OCI-LY7 (cell line): ENCODE data around the gene ZFR. TPM values are rescaled to one million over a fixed set of nuclear protein-coding genes. Genes with fewer than 3 reads are reported as not detected.

Experiments
- BruUV-seq: library from RNA; stranded (reverse); fragments of 400-500 nt; replicated peaks from 2 replicates; lab custom pipeline; 2021; lab: Mats Ljungman, UMichigan
- CTCF ChIA-PET: fragments of 300-600 bp; sonication (Branson Sonifier 250); formaldehyde crosslinking; loops from one replicate; lab custom pipeline; 2022; ENCODE audit warnings: antibody characterized with exemption; ENCODE audit not compliant: unreplicated experiment; lab: Charles Lee
- POLR2A ChIA-PET: fragments of 300-600 bp; sonication (Branson Sonifier 250); formaldehyde crosslinking; loops from one replicate; lab custom pipeline; 2022; ENCODE audit warnings: antibody characterized with exemption; lab: Charles Lee
- DNase-seq: peaks from one replicate; pipeline ENCODE4 v3.0.0-alpha.2; 2015; ENCODE audit warnings: low spot score
- H2AFZ ChIP-seq: fragments of 200-600 bp; sonication (generic), shearing (Covaris generic); 2 replicates; pipeline ENCODE4 v1.6.1; 2014; ENCODE audit warnings: mild to moderate bottlenecking, antibody characterized with exemption, low read length, moderate library complexity
- H3K27ac ChIP-seq: fragments of 200-600 bp; sonication (generic); 2 replicates; pipeline ENCODE4 v1.5.1; 2014; ENCODE audit warnings: mixed run types, low read depth, mild to moderate bottlenecking, moderate library complexity, low read length, inconsistent platforms; ENCODE audit not compliant: poor library complexity, severe bottlenecking
- H3K36me3 ChIP-seq: fragments of 200-600 bp; sonication (generic); 2 replicates; pipeline ENCODE4 v1.6.1; 2014; ENCODE audit warnings: mild to moderate bottlenecking, antibody characterized with exemption, low read length, moderate library complexity, mixed read lengths; ENCODE audit not compliant: insufficient read depth
- H3K4me1 ChIP-seq: fragments of 200-600 bp; sonication (generic); 2 replicates; pipeline ENCODE4 v1.5.1; 2014; ENCODE audit warnings: mild to moderate bottlenecking, low read length; ENCODE audit not compliant: insufficient read depth, poor library complexity, severe bottlenecking
- H3K4me2 ChIP-seq: fragments of 200-600 bp; sonication (generic); 2 replicates; pipeline ENCODE4 v1.6.1; 2014; ENCODE audit warnings: mild to moderate bottlenecking, low read length
- H3K4me3 ChIP-seq: fragments of 200-600 bp; sonication (generic); 2 replicates; pipeline ENCODE4 v1.5.1; 2014; ENCODE audit warnings: mild to moderate bottlenecking, low read depth, low read length; ENCODE audit not compliant: poor library complexity, severe bottlenecking
- H3K79me2 ChIP-seq: fragments of 200-600 bp; sonication (generic); 2 replicates; pipeline ENCODE4 v1.6.1; 2016; ENCODE audit warnings: low read depth, mild to moderate bottlenecking, low read length, moderate library complexity, mixed read lengths; ENCODE audit not compliant: insufficient read depth
- H3K9me2 ChIP-seq: fragments of 200-600 bp; sonication (generic); 2 replicates; pipeline ENCODE4 v1.6.1; 2016; ENCODE audit warnings: mild to moderate bottlenecking, low read length, mixed read lengths; ENCODE audit not compliant: insufficient read depth
- H3K9me3 ChIP-seq: fragments of 200-600 bp; sonication (generic); 2 replicates; pipeline ENCODE4 v1.6.1; 2014; ENCODE audit warnings: mild to moderate bottlenecking, mixed run types, low read length, mixed read lengths
- H4K20me1 ChIP-seq: fragments of 200-600 bp; sonication (generic); 2 replicates; pipeline ENCODE4 v1.6.1; 2014; ENCODE audit warnings: mild to moderate bottlenecking, antibody characterized with exemption, low read length, moderate library complexity, mixed read lengths; ENCODE audit not compliant: insufficient read depth
- CTCF ChIP-seq: fragments of 200-600 bp; sonication (generic); conservative IDR thresholded peaks from 2 replicates; pipeline ENCODE4 v1.5.1; 2014; ENCODE audit warnings: mild to moderate bottlenecking, antibody characterized with exemption, low read length, moderate library complexity, mixed read lengths
- EZH2phosphoT487 ChIP-seq: fragments of 200-600 bp; sonication (generic); IDR thresholded peaks from 2 replicates; pipeline ENCODE4 v1.6.1; 2018; ENCODE audit warnings: low read depth, borderline replicate concordance, mild to moderate bottlenecking, mixed run types, antibody characterized with exemption, low read length, moderate library complexity, mixed read lengths
- intact Hi-C: fragments of 100-400 bp; cut with micrococcal nuclease; formaldehyde crosslinking; loops from one replicate; pipeline ENCODE4 v1.10.0; 2022; ENCODE audit not compliant: unreplicated experiment
- total RNA-seq, 2 experiments: library from RNA; depleted of rRNA in 1 of 2; stranded (reverse); fragments of >200 nt in 1 of 2; shearing (Covaris generic) in 1 of 2; gene quantifications; 2 replicates each; pipeline ENCODE4 v1.2.3, GENCODE V29; 2014 to 2022

The ZFR gene
- total RNA-seq, 2 experiments from 2014 or later: 54.8 to 63.4 TPM

GRCh38 chr5:32383586-32383985 is 61.0 kb downstream of the ZFR start:
- Histone ChIP-seq H3K79me2 (no peaks in the 10 kb centered on the region), H3K4me2 (no peak overlapping the region), H3K27ac (no peak overlapping the region), H3K9me2 (no peaks in the 10 kb centered on the region), H3K9me3 (no peaks in the 10 kb centered on the region), H3K4me3 (no peak overlapping the region), H2AFZ (no peak overlapping the region), H3K36me3 (peaks cover 98% of the 10 kb centered on the region), H4K20me1 (no peaks in the 10 kb centered on the region), H3K4me1 (no peaks in the 10 kb centered on the region)
- ChIA-PET CTCF (no interaction called here), POLR2A (interaction anchor here (0.9 to 1.2 kb wide), 4 partner anchors 15 to 30 kb away, joined by 3 to 5 read pairs (median 3); no protein-coding TSS in a partner anchor)
- intact Hi-C loops: no loop called here
- no peak for TF ChIP-seq EZH2phosphoT487
- TF ChIP-seq CTCF: no peak
- no TSS peak for BruUV-seq
- no peak for DNase-seq

GRCh38 chr5:32383065-32383464 is 61.5 kb downstream of the ZFR start:
- H3K9me3 ChIP-seq: no peaks in the 10 kb centered on the region
- H4K20me1 ChIP-seq: no peaks in the 10 kb centered on the region
- TF ChIP-seq CTCF (no peak), EZH2phosphoT487 (no peak)
- peaks cover 98% of the 10 kb centered on the region for H3K36me3 ChIP-seq
- no TSS peak for BruUV-seq
- H3K4me1 ChIP-seq: no peaks in the 10 kb centered on the region
- ChIA-PET POLR2A (interaction anchor here (0.6 to 1.2 kb wide), 5 partner anchors 15 to 37 kb away, joined by 3 to 5 read pairs (median 3); no protein-coding TSS in a partner anchor), CTCF (no interaction called here)
- H3K27ac ChIP-seq: no peak overlapping the region
- DNase-seq: no peak
- H3K79me2 ChIP-seq: no peaks in the 10 kb centered on the region
- H2AFZ ChIP-seq: no peak overlapping the region
- no peak overlapping the region for H3K4me3 ChIP-seq
- intact Hi-C loops: no loop called here
- no peaks in the 10 kb centered on the region for H3K9me2 ChIP-seq
- no peak overlapping the region for H3K4me2 ChIP-seq

GRCh38 chr5:32379421-32379820 is 65.1 kb downstream of the ZFR start:
- H3K4me3 ChIP-seq: no peak overlapping the region
- no peaks in the 10 kb centered on the region for H3K4me1 ChIP-seq
- CTCF ChIA-PET: no interaction called here
- TSS peak; percentile 29 for BruUV-seq
- intact Hi-C loops: no loop called here
- TF ChIP-seq EZH2phosphoT487 (no peak), CTCF (no peak)
- peaks cover 91% of the 10 kb centered on the region for H3K36me3 ChIP-seq
- POLR2A ChIA-PET: interaction anchor here (0.5 to 1.4 kb wide), 8 partner anchors 8 to 1901 kb away, joined by 3 to 7 read pairs (median 4); no protein-coding TSS in a partner anchor
- H4K20me1 ChIP-seq: no peaks in the 10 kb centered on the region
- H3K27ac ChIP-seq: no peak overlapping the region
- H3K4me2 ChIP-seq: no peak overlapping the region
- DNase-seq: no peak
- no peak overlapping the region for H2AFZ ChIP-seq
- no peaks in the 10 kb centered on the region for H3K9me2 ChIP-seq
- H3K79me2 ChIP-seq: no peaks in the 10 kb centered on the region
- no peaks in the 10 kb centered on the region for H3K9me3 ChIP-seq
